Upper lobe of left lung (tissue), 4 donors: ENCODE measurements around the gene KLHL17.

ENCODE experiments used
- POLR2A ChIP-seq, 4 donors: fragments of 450-650 bp; IDR thresholded peaks; one replicate each; pipeline ENCODE4 v1.5.1; 2016 to 2017; ENCODE audit warnings: antibody characterized with exemption in 4 of 4, mild to moderate bottlenecking in 2 of 4
- TF ChIP-seq, protein P1 (sequence below), 6 experiments: fragments of 450-650 bp in 4 of 6; fragments of 200-600 bp in 2 of 6; sonication (generic) in 2 of 6; IDR thresholded peaks; one replicate each; pipeline ENCODE4 v1.5.1; 2016 to 2019; ENCODE audit warnings: antibody characterized with exemption in 6 of 6

DNA sequence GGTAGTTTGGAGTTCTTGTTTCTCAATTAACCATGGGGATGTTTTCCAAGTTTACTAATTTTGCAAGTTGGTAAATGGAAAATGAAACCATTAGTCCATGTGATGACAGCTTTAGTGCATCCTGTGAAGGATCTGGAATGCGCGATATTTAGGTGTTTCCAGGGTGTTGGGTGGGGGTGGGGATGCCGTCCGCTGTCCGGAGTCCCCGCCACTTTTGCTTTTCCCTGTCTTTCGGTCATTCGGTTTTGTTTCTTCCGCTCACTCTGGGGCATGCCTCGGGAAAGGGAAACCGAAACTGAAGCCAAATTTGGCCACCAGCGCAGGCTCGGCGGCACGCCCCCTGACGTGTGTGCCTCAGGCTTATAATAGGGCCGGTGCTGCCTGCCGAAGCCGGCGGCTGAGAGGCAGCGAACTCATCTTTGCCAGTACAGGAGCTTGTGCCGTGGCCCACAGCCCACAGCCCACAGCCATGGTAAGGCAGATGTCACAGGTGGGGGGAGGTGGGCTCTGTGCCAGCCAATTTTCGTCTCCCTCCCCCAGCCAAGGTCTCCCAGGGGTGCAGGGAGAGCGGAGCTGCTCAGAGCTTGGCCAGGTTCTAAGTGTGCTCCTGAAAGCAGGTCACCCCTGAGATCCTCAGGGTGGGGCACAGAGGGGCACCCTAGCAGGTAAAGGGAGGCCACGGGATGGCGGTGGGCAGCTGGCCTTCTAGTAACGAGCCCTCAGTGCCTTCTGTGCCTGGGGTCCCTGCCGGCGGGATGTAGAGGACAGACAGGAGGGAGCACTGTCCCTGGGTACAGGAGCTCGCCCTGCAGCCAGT is 52.9 kb downstream of the KLHL17 start, which contains the start of gene ISG15:
- TF ChIP-seq POLR2A (IDR thresholded peaks at IDR 0.05) = peak in 2 of 4 donors; percentile 86 to 90
- TF ChIP-seq, protein P1, sequence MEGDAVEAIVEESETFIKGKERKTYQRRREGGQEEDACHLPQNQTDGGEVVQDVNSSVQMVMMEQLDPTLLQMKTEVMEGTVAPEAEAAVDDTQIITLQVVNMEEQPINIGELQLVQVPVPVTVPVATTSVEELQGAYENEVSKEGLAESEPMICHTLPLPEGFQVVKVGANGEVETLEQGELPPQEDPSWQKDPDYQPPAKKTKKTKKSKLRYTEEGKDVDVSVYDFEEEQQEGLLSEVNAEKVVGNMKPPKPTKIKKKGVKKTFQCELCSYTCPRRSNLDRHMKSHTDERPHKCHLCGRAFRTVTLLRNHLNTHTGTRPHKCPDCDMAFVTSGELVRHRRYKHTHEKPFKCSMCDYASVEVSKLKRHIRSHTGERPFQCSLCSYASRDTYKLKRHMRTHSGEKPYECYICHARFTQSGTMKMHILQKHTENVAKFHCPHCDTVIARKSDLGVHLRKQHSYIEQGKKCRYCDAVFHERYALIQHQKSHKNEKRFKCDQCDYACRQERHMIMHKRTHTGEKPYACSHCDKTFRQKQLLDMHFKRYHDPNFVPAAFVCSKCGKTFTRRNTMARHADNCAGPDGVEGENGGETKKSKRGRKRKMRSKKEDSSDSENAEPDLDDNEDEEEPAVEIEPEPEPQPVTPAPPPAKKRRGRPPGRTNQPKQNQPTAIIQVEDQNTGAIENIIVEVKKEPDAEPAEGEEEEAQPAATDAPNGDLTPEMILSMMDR (IDR thresholded peaks at IDR 0.05) = no peak
